GM15510 (cell line): Measurements from ENCODE around the gene ADAMTSL1.

ENCODE experiments used
- POLR2A ChIP-seq: IDR thresholded peaks from 3 replicates; pipeline ENCODE4 v1.6.1; 2011; ENCODE audit warnings: borderline replicate concordance; ENCODE audit not compliant: insufficient read length; ENCODE audit errors: extremely low read depth

Gene ADAMTSL1

GRCh38 chr9:18448101-18448500 is 25.9 kb upstream of the ADAMTSL1 start:
- no peak for TF ChIP-seq POLR2A

GRCh38 chr9:18451406-18451805 is 22.5 kb upstream of the ADAMTSL1 start:
- no peak for TF ChIP-seq POLR2A

GRCh38 chr9:18452276-18452675 is 21.7 kb upstream of the ADAMTSL1 start:
- no peak for TF ChIP-seq POLR2A

- TF ChIP-seq POLR2A, result no peak
Measured at GRCh38 chr9:18456624-18457237, 17.2 kb upstream of the ADAMTSL1 start.

GRCh38 chr9:18457510-18457909 is 16.4 kb upstream of the ADAMTSL1 start:
- no peak for TF ChIP-seq POLR2A

- TF ChIP-seq POLR2A, result no peak
Measured at GRCh38 chr9:18459962-18460584, 13.9 kb upstream of the ADAMTSL1 start.

GRCh38 chr9:18461496-18461895 is 12.5 kb upstream of the ADAMTSL1 start:
- TF ChIP-seq POLR2A, result no peak

- TF ChIP-seq POLR2A, result no peak
Measured at GRCh38 chr9:18463991-18464390, 10.0 kb upstream of the ADAMTSL1 start.

GRCh38 chr9:18466101-18466500 is 7.9 kb upstream of the ADAMTSL1 start:
- no peak for TF ChIP-seq POLR2A

- no peak for TF ChIP-seq POLR2A
Measured at GRCh38 chr9:18467696-18468095, 6.3 kb upstream of the ADAMTSL1 start.

GRCh38 chr9:18472435-18472834 is 1.5 kb upstream of the ADAMTSL1 start:
- no peak for TF ChIP-seq POLR2A

GRCh38 chr9:18472841-18473251 is 1.1 kb upstream of the ADAMTSL1 start:
- no peak for TF ChIP-seq POLR2A

GRCh38 chr9:18474783-18475182 is 830 bp downstream of the ADAMTSL1 start:
- no peak for TF ChIP-seq POLR2A

GRCh38 chr9:18477121-18477660 is 3.2 kb downstream of the ADAMTSL1 start:
- no peak for TF ChIP-seq POLR2A

GRCh38 chr9:18477719-18478118 is 3.8 kb downstream of the ADAMTSL1 start:
- TF ChIP-seq POLR2A, result no peak
